HG03196 (cell line): Measurements from ENCODE around the gene TRAPPC13.
"Not testable (repeated sequence)": the region's sequence is repeated elsewhere in the genome, so short reads cannot be mapped to it uniquely, and the experiment has no call there.

Source experiments
- ATAC-seq: cut with Tn5 transposase; IDR thresholded peaks from one replicate; pipeline ENCODE4 v1.9.1; 2021; ENCODE audit not compliant: unreplicated experiment

The TRAPPC13 gene

GRCh38 chr5:65624571-65625555 is at the start of gene TRAPPC13, which contains the start of gene SHLD3:
TSS of gene TRAPPC13 (plus strand) at chr5:65625027. CDS start at chr5:65625061, 34 bp downstream.
TSS of gene SHLD3 (plus strand) at chr5:65625027. CDS start at chr5:65629588, 4,561 bp downstream.
- peak; percentile 71 for ATAC-seq

GRCh38 chr5:65577141-65577540 is 47.7 kb upstream of the TRAPPC13 start:
- no peak for ATAC-seq

GRCh38 chr5:65588694-65589093 is 36.1 kb upstream of the TRAPPC13 start:
- no peak for ATAC-seq

GRCh38 chr5:65601761-65602160 is 23.1 kb upstream of the TRAPPC13 start:
- ATAC-seq, result not testable (repeated sequence)

GRCh38 chr5:65611524-65611923 is 13.3 kb upstream of the TRAPPC13 start:
- ATAC-seq, result no peak

- ATAC-seq, result no peak
These were observed 12.4 kb upstream of the TRAPPC13 start for GRCh38 chr5:65612298-65612907.

- no peak for ATAC-seq
These were observed 4.8 kb upstream of the TRAPPC13 start for GRCh38 chr5:65620021-65620420.

- not testable (repeated sequence) for ATAC-seq
These were observed 2.9 kb upstream of the TRAPPC13 start for GRCh38 chr5:65621961-65622360.

GRCh38 chr5:65623482-65623881 is 1.3 kb upstream of the TRAPPC13 start:
- no peak for ATAC-seq

- peak; percentile 97 for ATAC-seq
These were observed 729 bp upstream of the TRAPPC13 start, which contains the start of gene TRIM23 for GRCh38 chr5:65624025-65624570. TSS of gene TRIM23 (minus strand) at chr5:65624333. CDS start at chr5:65624274, 59 bp downstream.

- ATAC-seq, result no peak
These were observed 916 bp downstream of the TRAPPC13 start for GRCh38 chr5:65625743-65626142.

GRCh38 chr5:65630981-65631380 is 6.2 kb downstream of the TRAPPC13 start:
- ATAC-seq, result no peak

GRCh38 chr5:65640240-65640639 is 15.4 kb downstream of the TRAPPC13 start:
- no peak for ATAC-seq

GRCh38 chr5:65646938-65647337 is 22.1 kb downstream of the TRAPPC13 start:
- ATAC-seq, result no peak

GRCh38 chr5:65647941-65648340 is 23.1 kb downstream of the TRAPPC13 start:
- no peak for ATAC-seq

GRCh38 chr5:65651144-65651543 is 26.3 kb downstream of the TRAPPC13 start:
- no peak for ATAC-seq

- ATAC-seq, result no peak
These were observed 29.9 kb downstream of the TRAPPC13 start for GRCh38 chr5:65654713-65655112.

GRCh38 chr5:65663804-65664521 is 39.1 kb downstream of the TRAPPC13 start:
- no peak for ATAC-seq

GRCh38 chr5:65668696-65669095 is 43.9 kb downstream of the TRAPPC13 start:
- ATAC-seq, result no peak

- no peak for ATAC-seq
These were observed 48.0 kb downstream of the TRAPPC13 start for GRCh38 chr5:65672796-65673195.

GRCh38 chr5:65674749-65675148 is 49.9 kb downstream of the TRAPPC13 start:
- ATAC-seq, result no peak
